ENCODE data around the gene SNX13.
"Not testable (repeated sequence)": the region's sequence is repeated elsewhere in the genome, so short reads cannot be mapped to it uniquely, and the experiment has no call there.

SNX13 gene

DNA sequence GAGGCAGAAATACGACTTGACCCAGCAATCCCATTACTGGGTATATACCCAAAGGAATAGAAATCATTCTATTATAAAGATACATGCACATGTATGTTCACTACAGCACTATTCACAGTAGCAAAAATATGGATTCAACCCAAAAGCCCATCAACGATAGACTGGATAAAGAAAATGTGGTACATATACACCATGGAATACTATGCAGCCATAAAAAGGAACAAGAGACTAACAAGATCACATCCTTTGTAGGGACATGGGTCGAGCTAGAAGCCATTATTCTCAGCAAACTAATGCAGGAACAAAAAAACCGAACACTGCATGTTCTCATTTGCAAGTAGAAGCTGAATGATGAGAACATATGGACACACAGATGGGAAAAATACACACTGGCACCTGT lies 31.0 kb downstream of the SNX13 start:
- DNase-seq: not testable (repeated sequence)

DNA sequence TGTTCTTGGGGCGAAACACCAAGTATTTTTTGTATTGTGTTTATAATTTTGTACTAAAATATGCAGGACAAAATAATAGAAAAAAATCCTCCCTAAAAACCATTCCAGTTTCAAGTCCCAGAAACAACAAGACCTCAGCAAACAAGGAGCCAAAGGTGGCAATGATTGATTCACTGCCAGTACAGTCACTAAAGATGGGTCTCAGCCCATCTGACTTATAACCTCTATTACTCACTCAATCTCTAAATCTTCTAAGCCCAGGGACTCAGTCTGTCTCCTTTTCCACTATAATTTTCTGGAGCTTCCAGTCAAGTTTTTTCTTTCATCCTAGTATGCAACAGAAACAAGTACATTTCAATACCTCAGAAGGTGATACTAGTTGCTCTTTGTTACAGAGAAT lies 33.3 kb downstream of the SNX13 start:
- no peak for DNase-seq

- DNase-seq: no peak
Observed at GRCh38 chr7:17903337-17903736, 37.0 kb downstream of the SNX13 start.

GRCh38 chr7:17902599-17902998 lies 37.7 kb downstream of the SNX13 start:
- no peak for DNase-seq

DNA sequence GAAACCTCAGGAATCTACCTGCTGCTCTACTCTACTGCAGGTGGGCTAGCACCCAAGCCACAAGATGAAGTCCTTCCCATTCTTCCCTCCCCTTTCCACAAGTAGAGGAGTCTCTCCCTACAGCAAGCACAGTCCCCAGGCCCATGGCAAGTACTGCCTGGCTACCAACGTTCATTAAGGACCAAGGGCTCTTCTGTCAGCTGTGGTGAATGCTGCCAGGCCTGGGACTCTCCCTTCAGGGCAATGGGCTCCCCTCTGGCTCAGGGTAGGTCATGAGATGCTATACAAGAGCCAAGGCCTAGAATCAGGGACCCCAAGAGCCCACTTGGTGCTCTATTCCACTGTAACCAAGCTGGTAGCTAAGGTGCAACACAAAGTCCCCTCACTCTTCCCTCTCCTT lies 39.8 kb downstream of the SNX13 start:
- no peak for DNase-seq

GRCh38 chr7:17898111-17898510 lies 42.2 kb downstream of the SNX13 start:
- DNase-seq: no peak

DNA sequence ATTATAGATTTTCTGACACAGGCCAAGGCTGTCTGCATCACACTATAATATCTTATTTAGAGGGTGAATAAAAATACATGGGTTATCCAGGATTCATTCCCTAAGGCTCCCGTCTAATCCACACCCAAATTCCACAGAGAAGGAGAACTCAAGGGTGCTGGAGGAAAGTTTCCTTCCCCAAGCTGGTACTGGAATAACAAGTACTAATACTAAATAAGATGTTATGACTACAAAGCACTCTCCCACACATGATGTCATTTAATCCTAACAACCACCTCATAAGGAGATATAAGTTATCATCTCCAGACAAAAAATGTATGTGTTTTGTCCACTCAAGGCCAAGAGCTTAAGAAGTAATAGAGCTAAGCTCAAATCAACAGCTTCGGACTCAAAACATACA lies 53.0 kb downstream of the SNX13 start:
- DNase-seq: no peak

- DNase-seq: no peak
Observed at GRCh38 chr7:17882685-17883084, 57.6 kb downstream of the SNX13 start.

DNA sequence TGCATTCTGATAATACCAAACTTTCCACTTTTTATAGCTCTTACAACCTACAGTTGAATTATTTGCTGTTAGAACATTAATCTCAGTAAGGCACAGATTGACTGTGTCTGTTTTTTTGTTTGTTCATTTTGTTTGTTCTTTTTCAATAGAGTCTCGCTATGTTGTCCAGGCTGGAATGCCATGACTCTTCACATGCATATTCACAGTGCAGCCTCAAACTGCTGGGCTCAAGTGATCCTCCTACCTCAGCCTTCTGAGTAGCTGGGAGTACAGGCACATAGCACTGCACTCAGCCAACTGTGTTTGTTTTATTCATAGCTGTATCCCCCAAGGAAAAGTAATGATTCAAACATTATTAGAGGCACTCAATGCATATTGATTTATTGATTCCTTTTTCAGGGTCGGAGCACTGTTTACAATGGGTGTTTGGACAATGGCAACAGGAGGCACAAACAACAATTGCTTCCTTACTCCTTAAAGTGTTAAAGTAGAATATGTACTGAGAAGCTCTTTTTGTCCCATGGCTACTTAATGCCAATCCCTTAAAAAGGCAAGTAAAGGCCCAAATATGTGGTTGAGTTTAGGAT lies 61.1 kb downstream of the SNX13 start:
- no peak for DNase-seq

- no peak for DNase-seq
Observed at GRCh38 chr7:17878627-17879026, 61.7 kb downstream of the SNX13 start.

GRCh38 chr7:17871815-17872533 lies 68.3 kb downstream of the SNX13 start:
- DNase-seq: no peak

- no peak for DNase-seq
Observed at GRCh38 chr7:17870406-17870805, 69.9 kb downstream of the SNX13 start.

- no peak for DNase-seq
Observed at GRCh38 chr7:17863809-17864143, 76.5 kb downstream of the SNX13 start.

DNA sequence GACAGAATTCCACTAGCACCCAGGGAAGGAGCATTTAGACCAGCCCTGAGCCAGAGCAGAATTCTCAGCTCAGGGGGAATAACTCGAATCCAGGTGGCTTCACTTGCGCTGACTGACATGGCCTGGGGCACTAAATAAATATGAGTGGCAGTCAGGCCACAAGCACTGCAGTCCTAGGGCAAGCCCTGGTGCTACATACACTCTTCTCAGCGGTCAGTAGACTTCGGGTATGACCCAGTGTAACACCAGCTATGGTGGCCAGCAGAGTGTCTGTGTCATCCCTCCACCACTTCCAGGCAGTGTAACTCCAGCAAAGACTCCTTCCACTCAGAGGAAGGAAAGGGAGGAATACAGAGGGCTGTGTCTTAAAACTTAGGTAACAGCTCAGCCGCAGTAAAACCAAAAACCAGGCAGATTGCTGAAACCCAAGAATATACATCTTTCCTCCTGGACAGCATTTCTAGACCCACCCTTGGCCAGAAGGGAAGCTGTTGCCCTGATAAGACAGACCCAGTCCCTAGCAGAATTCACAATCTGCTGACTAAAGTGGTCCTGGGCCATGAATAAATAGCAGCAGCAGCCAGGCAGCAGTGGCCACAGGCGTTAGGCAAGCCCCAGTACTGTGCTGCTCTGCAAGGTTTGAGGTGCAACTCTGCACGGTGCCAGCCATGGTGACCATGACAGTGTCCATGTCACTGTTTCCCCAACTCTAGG lies 77.0 kb downstream of the SNX13 start:
- no peak for DNase-seq

- no peak for DNase-seq
Observed at GRCh38 chr7:17856251-17856650, 84.0 kb downstream of the SNX13 start.

DNA sequence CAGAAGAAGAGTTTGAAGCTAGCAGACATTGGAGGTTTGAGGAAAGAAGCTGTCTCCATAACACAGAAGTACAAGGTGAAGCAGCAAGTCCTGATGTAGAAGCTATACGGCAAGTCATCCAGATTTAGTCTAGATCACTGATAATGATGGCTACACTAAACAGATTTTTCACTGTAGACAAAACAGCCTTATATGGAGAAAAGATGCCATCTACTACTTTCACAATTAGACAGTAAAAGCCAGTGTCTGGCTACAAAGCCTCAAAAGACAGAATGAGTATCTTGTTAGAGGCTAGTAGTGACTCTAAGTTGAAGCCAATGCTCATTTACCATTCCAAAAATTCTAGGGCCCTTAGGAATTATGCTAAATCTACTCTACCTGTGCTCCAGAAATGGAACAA lies 85.1 kb downstream of the SNX13 start:
- no peak for DNase-seq

GRCh38 chr7:17854261-17855047 lies 85.8 kb downstream of the SNX13 start:
- DNase-seq: no peak

- no peak for DNase-seq
Observed at GRCh38 chr7:17852361-17852760, 87.9 kb downstream of the SNX13 start.

DNA sequence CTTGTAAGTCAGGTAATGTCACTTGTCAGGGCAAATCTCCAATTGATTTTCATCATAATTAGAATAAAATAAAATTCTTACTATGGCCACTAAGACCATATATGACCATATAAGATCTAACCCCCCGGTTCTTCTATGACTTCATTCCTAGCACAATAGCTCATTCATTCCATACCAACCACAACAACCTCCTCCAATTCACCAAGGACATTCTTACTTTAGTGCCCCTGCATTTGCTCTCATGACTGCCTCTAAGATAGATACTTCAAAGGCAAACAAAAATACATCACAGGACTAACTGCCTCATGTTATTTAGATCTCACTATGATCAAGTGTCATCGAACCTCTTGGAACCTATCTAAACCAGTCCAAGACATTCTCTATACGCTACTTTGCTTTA lies 90.8 kb downstream of the SNX13 start:
- no peak for DNase-seq

DNA sequence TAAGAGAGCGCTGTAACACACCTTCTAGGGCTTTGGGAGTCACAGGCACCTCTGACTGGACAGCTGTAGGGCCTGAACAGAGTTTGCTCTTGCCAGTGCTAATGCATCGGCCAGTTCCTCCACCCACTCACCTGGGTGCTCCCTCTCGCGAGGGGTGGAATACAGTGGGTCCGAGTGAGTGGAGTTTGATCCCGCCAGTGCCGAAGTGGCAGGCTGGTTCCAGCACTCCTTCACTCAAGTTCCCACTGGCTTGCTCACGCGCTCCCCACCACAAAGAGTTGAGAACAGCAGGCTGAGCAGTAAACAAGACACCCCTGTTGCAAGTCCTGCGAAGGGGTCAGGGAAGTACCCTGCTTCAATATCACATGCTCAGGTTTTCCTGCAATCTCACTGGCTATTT lies 91.8 kb downstream of the SNX13 start:
- DNase-seq: no peak

DNA sequence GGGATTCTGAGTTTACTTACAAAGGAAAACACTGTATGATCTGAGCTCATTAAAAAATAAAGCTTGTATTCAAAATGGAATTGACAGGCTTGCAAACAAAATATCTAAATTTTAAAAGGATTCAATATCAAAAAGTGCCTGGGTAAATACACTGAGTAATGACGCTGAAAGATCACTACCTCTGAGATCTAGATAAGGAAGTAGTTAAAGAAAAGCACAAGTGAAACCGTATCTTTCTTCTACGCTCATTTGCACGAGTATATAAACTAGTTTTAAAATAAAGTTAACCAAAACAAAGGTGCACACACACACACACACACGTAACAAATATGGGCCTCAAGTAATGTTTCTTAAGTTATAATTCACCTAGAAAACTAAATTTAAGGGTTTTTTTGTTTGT lies 93.4 kb downstream of the SNX13 start:
- no peak for DNase-seq

GRCh38 chr7:17845197-17845547 lies 95.1 kb downstream of the SNX13 start:
- no peak for DNase-seq

GRCh38 chr7:17844514-17845196 lies 95.6 kb downstream of the SNX13 start:
- DNase-seq: no peak

Data from NCI-H446 (cell line).